HG02938 (cell line): ENCODE data around the gene ARGLU1.
A peak's percentile ranks its signal among the peaks of the same experiment; 100 is the strongest.

Source experiments
- ATAC-seq: cut with Tn5 transposase; IDR thresholded peaks from one replicate; pipeline ENCODE4 v1.9.1; 2021; ENCODE audit warnings: mild to moderate bottlenecking, moderate library complexity; ENCODE audit not compliant: unreplicated experiment

The ARGLU1 gene

DNA sequence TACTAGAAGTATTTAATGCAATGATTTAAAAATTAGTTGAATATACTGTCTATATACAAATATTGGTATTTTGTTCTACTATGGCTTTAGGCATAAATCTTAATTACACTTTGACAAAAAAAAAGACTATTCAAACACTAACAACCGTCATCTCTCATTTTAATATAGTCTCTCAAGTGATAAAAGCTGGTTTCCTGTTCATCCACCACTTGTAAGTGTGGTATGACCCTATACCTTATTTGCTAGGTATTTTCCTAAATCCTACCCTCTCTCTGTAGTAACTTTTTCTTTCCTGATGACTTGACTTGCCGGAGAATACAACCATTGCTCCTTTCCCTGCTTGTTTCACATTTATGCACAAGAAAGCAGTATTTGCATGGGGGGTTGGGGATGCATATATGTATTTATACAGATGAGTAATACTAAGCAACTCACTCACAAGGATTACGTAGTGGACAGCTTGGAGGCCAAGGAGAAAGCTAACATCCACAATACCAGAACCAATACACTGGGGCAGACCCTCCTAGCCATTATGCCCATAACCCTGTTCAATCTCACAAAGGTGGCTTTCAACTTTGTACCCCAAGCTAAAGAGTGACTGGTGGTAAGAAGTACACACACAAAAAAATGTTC lies 19.8 kb downstream of the ARGLU1 start:
- no peak for ATAC-seq

DNA sequence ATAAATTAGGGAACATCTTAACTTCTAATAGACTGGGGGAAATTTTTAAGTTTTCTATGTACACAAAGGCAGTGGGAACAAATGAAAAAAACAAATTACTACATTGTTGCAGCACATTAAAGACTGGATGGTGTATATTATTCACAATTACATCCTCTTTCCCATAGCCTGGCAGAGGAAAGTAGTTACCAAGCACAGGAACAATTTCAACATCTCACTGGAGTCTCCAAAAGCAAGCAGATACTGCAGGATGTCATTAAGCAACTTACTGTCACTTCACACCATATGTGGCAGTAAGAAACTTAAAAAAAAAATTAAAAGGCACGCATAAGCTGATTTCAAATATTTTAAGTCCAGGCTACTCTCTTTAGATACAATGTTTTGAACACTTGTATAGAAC lies 26.1 kb downstream of the ARGLU1 start:
- no peak for ATAC-seq

DNA sequence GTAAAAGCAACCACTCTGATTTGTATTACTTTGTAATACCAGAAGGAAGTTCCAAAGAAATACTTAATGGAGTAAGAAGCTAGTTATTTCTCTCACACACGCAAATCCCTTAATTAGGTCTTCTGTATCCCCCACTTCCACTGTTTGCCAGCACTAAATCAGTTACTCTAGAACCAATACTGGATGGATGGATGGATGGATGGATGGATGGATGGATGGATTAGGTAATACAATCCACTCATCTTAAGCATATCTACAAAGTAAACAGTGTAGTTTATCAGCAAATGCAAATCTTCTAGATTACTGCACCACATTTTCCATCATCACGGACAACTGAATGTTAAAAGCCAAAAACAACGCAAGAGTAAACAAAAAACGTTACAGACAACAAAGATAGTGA lies 27.3 kb downstream of the ARGLU1 start:
- no peak for ATAC-seq

DNA sequence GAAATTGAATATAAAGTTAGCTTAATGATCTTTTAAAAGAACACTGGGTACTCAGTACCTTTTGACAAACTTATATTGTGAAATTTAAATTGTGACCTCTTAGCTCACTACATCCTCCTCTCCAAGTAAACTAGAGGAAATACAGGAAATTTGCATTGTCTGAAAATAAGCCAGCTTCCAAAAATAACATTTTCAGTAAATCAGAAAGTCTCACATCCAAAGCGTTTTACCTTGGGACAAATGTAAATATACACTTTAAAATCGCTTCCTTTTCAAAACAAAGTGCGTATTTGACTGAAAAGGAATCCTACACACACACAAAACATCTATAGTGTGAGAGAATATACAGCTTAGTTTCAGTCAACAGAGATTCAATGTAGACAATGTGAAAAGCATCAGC lies 30.4 kb downstream of the ARGLU1 start:
- no peak for ATAC-seq

DNA sequence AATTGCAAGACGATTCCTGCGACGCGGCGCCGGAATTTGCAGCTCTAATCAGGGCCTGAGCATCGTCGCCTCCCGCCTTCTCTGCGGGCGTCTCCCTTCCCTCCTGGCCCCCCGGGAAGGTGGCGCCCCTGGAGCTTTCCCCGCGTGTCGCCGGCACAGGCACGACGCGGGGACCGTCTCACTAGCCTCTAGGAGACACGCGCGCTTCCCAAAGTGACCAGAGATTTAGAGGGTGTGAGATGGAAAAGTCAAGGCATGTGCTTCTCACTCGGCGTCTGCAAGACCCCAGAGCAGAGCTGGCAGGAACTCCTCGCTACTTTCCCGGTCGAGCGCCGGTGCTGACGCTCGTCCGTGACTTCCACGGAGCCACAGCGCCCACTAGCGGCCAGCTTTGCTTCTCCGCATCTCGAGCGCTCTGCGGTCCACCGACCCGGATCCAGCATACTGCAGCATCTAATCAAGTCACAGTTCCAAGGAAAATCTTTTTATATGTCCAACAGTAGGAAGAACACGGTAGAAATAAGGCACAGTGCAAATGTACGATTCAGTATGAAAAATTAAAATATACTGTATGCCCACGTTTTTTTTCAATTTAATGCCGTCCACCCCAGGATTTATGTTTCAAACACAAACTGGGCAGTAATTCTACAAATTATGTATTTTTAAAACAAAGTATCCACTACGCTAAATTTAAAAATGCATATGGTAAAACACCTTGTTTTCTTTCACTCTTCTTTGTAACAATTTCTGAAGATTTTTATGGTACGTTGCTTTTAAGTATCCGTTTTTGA lies 31.5 kb downstream of the ARGLU1 start:
- ATAC-seq, result peak; percentile 41

DNA sequence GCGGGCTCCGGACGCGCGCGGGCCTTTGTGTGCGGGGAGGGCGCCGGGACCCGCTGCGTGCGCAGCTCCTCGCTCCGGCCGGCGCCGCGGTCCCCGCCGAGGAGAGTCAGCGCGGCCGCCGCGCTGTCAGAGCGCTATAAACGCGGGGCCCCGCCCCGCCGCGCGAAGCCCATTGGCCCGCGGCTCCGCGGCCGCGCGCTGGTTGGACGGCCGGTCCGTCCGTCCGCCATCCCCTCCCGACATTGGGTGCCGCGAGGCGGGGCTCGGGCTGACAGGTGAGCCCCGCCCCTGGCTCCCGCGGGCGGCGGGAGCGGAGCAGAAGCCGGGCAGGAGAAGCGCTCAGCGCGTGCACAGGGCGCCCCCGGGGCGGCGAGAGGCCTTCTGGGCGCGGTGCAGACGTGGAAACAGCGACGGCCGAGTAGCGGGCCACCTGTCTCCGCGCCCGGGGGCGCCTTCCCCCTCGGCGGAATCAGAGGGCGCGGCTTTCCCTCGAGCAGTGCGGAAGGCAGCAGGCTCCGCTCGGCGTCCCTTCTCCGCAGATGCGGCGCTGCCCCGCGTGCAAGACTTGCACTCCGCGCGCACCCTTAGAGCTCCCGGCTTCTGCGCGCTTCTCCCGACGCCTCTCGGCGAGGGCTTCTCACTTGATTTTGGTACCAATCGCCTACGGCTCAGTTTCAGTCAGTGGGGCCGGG lies 32.2 kb downstream of the ARGLU1 start, which contains the start of gene EFNB2:
TSS of gene EFNB2 (minus strand) at position 111 of the 692 bp plus-strand sequence. CDS start 698 bp downstream, outside the sequence.
- peak; percentile 90 for ATAC-seq

DNA sequence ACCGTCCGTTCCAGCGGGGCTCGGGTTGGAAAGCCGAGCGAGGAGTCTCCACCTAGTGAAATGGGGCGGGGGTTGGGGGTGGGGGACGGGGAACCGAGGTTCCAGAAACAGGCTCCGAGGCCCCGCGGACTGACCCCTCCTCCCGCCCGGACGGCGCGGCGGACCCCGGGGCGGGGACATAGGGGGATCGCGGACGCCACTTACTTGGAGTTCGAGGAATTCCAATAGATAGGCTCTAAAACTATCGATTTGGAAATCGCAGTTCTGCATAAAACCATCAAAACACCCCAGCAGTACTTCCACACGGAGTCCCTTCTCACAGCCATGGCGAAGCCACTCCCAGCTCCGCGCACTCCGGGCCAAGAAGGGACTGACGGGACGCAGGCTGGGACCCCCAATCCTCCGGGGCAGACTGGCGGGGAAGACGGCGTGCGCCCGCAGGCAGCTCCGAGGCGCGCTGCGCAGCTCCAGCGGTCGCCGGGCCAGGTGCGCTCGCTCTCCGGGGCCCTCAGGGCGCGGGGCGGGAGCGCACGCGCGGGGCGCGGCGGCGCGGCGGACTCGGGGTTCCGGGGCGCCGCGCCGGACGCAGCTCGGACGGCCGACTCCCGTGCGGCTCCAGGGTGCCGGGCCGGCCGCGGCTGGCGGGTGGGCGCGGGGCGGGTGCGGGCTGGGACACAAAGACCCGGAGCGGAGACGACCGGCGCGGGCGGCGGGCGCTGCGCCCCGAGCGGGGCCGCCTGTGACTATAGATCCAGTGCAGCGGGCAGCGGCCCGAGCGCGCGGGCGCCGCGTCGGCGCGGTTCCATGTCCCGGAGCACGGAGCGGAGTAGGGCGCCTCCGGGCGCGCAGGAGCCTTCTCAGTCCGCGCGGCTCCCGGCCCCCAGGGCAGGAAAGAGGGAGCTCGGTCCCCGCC lies 33.0 kb downstream of the ARGLU1 start:
- peak; percentile 25 for ATAC-seq

DNA sequence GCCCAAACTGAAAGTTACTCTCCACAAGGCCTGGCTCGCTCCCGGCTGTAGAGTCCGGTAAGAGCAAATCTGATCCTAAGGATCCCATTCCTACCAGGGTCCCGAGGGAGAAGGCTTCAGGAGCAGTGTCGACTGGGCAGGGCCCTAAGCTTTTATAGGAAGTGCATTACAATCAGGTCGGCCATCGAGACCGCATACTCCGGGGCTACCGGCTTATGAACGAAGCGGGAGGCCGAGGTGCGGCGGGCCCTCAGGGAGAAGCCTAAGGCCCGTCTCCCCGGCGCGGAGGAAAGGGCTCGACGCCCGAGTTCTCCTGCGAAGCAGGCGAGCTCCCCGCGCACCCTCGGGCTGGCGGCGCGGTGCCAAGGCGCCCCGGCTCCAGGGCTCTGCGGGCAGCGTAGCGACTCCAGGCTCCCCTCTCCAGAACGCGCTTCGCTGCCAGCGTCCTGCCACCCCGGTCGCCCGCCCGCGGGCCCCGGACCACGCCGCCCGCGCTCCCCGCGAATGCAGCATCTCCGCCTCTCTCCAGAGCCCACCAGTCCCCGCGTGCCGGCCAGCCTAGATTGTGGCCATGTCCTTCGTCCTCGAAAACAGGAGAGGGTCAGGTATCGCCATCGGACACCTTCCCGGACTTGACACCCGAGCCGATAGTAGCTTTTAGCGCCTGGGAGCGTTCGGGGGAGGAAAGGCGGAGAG lies 33.8 kb downstream of the ARGLU1 start:
- ATAC-seq, result no peak

DNA sequence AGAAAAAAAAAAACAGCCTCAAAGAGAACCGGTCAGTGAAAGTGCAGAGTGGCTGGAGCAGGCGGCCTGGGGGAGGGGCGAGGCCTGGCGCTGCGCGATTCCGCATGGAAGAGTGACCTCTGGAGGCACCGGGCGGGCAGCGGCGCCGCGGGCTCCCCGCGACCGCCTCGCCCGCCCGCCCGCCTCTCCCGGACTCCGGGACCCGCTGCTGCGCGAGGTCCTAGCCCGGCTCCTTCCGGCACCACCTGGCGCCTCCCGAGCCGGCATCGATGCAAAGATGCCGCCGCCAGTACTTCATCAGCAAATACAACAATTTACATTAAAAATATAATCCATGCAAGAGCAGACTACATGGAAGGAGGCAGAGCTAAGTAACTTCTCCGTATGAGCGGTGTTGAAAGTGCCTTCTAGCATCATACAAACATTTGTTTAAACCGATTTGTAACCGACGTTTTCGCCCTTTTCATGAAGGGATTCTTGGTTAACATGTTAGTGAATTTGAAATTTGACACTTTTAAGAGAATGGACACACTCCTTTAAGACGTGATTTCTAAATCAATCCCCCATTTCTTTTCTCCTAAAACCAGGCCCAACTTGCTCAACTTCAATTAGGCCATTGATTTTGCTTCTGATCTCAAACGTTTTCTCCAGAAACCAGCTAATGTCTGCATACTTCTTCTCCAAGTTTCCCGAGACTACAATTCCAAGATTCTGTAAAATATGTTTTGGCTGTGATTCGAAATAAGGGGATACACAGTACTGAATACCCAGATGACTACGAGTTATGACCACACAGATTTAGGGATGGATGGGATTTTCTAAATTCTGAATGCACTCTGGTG lies 34.6 kb downstream of the ARGLU1 start:
- ATAC-seq, result no peak

DNA sequence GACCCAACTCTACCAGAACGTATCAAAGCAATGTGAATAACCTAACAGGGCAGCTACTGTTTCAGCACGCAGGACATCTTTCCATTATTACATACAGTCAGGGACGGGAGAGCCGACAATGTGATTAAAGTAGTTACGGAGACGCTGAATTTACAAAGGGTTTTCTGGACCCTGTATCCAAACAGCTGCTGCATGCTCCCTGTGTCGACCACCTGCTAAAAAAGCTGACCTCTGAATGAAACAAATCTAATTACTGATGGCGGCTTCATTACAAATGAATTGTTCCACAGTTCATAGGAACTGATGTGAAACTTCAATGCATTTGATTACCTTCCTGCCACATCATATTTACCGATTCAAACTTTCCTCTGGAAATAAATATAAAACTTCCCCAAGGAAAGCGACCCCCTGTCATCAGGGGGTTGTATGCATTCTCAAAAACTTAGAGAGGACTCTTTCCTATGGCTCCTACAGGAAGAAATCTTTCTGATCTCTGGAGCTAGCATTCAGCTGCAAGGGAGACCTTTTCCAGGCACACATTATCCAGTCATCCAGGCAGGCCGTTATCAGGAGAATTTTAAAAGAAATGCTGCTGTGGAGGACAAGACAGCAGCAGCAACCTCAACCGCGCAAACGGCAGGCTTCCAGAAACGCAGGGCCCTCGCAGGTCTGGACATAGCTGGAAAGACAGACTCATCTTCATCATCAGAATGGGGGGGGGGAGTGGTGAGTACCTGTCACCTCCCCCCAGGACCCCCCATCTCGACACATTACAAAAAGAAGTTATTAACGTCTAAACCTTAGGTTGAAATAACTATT lies 35.6 kb downstream of the ARGLU1 start:
- no peak for ATAC-seq

DNA sequence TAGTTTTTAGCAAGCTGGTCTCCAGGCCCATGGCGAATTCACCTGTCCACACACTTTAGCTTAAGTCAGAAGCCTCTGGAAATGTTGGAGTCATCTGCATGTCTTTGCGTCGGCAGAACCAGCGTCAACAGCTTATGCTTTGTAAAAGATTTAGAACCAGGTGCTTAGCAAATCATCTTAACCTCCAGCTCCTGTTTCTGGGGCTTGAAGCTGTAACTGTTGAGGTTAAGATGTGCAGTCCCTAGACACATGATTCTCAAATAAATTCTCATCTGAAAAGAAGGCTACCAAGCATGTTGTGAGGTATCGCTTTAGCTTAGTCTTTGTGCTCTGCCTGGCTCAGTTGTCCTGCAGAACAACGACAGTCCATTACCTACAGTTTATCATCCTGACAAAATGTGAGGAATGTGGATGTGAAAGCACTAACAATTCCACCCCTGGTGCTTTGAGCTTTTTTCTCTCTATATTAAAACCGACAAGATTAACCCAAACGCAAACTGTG lies 36.9 kb downstream of the ARGLU1 start:
- ATAC-seq, result no peak

DNA sequence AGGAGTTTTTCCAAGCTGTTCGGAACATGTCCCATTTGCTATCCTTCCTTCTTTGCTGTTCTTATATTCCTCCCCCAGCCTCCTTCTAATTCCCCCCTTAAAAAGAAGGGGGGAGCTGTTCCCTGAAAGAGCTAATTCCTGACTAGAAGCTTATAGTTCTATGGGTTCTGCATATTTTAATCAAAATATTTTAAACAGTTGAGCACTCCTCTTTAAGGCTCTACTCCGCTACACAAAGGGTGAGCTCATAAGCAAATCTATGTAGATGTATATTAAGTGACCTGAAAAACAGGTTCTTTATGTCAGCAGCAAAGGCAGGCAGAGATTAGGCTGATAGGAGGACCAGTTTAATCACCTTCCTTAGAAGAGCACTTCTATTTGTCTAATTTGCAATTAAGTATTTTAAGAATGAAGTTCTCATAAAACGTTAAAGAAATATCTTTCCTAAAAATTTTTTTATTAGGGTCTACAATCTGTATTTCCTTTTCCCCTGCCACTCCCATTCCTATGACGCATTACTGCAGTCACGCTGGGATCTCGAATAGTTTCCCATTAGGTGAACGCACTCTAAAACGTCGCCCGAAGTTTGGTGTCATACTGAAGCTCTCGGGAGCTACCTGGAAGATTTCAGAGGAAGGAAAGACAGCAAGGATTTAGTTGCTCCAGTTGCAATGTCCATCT lies 37.6 kb downstream of the ARGLU1 start:
- ATAC-seq, result no peak

DNA sequence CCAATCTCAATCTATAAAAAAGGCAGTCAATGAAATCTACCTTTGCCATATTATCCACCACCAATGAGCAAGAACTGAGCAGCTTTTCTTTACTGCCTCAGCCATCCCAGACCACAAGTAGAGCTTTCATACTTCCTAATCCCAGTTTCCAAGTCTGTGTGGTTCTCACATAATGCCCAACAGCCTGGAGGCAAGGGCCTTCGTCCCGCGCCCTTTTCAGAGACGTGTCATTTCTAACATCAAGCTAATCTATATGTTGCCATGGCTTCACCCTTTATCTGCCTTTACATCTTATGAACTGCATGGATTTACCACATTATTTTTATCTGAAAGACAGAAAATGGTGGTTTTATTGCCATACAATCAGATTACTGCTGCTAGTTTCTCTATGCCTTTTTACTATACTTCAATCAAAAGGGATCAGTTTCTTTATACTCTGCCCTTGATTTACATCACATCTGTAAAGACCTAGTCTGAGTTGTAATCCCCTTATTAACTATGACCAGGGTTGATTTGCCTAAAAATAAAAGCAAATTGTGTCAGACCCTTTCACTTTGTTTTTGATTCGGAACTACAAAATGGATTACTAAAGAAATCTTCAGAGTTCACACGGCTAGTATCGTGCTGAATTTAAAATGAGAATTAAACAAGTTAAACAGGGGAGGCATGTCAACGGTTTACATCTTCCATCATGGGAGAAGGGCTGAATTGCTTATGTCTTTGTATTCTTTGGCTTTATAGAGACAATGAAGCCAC lies 38.3 kb downstream of the ARGLU1 start:
- ATAC-seq, result no peak

DNA sequence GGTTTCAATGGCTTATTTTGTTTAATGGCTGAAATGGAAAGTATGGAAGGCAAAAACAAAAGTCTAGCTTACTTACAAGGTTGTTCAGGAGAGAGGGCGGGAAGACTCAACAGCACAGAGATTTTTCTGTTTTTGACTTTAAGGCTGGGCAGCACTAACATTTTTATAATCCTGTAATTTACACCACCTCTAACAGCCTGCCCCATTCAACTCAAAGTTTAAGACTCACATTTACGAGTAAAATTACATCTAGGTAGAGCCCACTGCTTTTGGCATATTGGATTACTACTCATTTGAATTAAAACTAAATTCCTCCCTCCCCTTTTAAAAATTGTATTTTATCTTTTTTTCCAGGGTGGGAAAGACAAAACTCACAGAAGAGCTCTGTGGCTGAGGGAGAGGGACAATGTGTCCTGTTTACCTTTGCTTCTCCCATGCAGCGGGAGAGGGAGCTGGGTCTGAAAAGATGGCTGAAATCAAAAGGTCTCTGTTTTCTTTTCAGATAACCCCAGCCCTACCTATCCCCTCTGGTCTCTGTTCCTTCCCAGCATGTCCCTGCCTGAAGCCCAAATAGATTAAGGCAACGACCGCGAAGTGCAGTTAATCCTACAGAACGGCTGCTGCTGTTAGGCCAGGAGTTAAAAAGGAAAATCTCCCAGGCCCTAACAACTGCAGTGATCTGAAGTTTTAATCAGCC lies 39.1 kb downstream of the ARGLU1 start:
- no peak for ATAC-seq

DNA sequence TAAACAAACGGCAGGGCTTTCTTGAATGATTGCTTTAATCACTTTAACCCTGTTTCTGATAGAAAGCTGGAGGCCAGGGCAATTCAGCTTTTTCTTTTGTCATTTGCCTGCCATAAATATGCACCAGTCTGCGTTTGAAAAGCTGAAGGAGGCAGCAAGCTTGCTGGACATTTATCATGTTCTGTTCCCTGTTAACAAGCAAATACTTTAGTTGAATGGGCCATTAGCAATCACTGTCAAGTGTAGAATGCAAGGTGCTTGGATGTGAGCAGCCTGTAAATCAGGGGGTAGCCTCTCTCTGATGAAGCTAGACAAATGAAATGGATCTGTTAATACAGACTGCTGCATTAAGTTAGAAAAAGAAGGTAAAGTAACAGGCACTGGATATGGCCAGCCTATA lies 40.1 kb downstream of the ARGLU1 start:
- no peak for ATAC-seq

DNA sequence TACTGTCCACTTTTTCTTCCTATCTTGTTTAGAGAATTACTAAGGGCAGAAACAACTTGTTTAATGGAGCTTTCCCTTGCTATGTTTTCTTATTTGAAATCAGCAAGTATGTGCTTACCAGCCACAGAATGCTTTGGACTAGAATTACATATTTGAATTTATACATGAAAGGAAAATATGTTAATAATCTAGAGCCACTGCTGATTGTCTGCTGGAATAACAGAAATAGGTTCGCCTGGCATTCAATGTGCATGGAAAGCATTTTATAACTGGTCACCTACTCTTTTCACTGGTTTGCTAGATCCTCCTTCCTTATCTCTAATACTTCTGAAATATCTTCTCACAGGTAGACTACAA lies 40.5 kb downstream of the ARGLU1 start:
- ATAC-seq, result no peak
